GM21723 (cell line): ENCODE data around the gene SOCS6.
A peak's percentile ranks its signal among the peaks of the same experiment; 100 is the strongest.
"Not testable (repeated sequence)": the region's sequence is repeated elsewhere in the genome, so short reads cannot be mapped to it uniquely, and the experiment has no call there.

Experiments used
- ATAC-seq: cut with Tn5 transposase; IDR thresholded peaks from one replicate; pipeline ENCODE4 v1.9.1; 2021; ENCODE audit warnings: mild to moderate bottlenecking, moderate library complexity; ENCODE audit not compliant: unreplicated experiment

The SOCS6 gene

GRCh38 chr18:70354771-70355170 is 65.9 kb downstream of the SOCS6 start:
- ATAC-seq: no peak

DNA sequence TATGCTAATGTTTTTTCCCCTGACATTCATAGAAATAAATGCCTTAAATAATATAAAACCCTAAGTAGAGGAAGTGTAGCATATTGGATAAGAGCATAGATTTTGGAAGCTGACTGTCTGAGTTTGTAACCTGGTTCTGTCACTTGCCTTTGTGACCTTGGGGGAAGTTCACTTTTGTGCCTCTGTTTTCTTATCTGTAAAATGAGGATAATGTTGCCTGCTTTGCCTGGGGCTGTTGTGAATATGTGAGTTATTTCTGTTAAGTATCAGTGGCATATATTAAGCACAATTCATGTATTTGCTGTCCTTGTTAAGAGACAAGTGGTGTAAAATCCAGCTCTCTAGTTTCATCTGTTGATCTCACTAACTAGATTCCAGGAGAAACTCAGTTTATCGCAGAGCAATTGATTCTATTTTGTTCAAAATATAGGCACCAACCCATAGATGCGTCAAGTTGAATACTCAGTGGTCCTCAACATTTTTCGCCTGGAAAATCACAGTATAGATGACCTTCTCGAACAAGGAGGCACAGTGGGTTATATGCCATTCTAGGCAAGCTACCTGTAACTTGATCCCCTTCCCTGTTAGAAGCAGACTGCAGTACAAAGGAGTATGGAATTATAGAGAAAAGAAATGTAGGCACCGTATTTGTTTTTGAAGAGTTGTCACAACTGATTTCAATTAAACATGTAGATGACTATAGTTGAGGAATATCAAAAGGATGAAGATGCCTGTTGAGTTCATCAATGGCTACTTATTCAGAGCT is 67.0 kb downstream of the SOCS6 start:
- no peak for ATAC-seq

GRCh38 chr18:70358105-70358406 is 69.2 kb downstream of the SOCS6 start:
- ATAC-seq: peak; percentile 84

- ATAC-seq: no peak
These were observed 70.2 kb downstream of the SOCS6 start for GRCh38 chr18:70359071-70359470.

GRCh38 chr18:70362258-70362657 is 73.4 kb downstream of the SOCS6 start:
- no peak for ATAC-seq

DNA sequence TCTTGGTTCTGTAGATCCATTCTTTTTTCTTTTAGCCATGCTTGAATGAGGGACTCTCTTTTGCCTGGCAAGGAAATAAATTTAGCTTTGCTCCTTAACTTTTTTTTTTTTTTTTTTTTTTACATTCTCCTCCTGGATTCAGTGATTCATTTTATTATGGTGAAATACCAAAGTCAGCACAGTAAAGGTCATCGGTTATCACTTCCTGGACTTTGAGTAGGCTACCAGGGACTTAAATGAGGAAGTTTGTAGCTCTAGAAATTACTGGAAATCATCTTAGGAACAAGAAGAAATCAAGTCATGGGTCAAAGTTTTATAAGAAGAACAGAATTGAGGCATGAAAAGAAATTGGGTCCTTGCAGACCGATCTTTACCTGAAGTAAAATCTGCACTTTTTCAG is 75.0 kb downstream of the SOCS6 start:
- no peak for ATAC-seq

DNA sequence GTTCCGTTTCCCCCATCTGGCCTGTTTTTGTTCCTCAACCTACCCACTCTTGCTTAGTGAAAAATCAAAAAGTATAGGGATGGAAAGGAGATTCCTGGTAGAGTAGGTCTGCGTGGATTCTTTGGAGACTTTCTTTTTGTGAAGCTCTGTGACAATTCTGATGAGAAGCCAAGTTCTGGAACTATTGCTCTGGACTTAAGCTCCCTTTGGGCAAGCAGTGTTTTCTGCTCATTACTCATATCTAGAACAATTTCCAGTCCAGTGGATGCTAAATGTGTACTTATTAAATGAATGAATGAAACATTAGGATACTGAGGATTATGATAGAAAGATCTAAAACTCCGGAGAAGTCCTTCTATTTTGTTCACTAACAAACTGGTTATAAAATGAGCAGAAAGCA is 76.5 kb downstream of the SOCS6 start:
- no peak for ATAC-seq

DNA sequence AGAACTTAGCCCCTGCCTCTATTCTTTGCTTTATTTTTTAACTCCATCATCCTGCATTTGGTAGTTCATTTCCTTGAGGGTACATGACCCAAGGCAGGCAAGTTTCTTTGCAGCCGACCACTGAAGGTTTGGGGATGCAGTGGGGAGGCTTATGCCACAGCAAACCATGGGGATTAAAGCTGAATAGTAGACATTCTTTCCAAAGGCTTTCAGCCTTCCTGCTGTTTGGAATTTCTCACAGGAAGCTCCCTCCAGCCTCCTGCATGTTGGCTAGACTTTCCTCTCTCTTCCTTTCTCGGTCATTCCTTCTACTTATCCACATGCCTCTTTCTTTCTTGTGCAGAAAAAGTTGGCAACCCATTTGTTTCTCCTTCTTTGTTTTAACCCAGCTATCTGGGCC is 77.3 kb downstream of the SOCS6 start:
- no peak for ATAC-seq

- no peak for ATAC-seq
These were observed 77.8 kb downstream of the SOCS6 start for GRCh38 chr18:70366670-70367069.

GRCh38 chr18:70367344-70367743 is 78.5 kb downstream of the SOCS6 start:
- not testable (repeated sequence) for ATAC-seq

GRCh38 chr18:70368903-70369302 is 80.1 kb downstream of the SOCS6 start:
- no peak for ATAC-seq

GRCh38 chr18:70370762-70371733 is 82.2 kb downstream of the SOCS6 start:
- no peak for ATAC-seq

- no peak for ATAC-seq
These were observed 83.1 kb downstream of the SOCS6 start for GRCh38 chr18:70371908-70372307.

DNA sequence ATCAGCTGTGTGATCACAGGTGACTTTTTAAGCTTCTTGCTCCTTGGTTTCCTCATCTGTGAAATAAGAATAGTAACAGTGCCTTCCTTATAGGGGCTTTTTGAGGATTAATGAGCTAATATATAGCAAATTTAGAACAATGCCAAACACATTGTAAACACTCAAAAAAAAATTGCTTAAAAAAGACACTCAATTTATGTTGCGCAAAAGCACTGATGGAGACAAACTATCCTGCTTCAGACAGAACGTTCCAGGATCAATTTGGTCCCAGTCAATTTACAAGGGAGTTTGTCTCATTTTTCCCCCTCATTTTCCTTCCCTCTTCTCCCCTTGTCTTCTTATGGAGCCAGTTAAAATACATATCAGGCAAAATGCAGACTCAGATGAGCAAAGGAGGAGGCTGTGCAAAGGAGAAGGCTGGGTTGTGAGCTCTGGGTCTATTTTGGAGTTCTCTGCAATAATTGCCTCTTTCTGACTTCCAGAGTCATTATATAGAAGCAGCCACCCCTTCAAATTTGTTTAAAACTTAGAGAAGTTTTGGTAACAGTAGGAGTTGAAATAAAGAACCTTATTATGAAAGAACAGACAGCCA is 83.7 kb downstream of the SOCS6 start:
- no peak for ATAC-seq

GRCh38 chr18:70373042-70373519 is 84.2 kb downstream of the SOCS6 start:
- no peak for ATAC-seq

DNA sequence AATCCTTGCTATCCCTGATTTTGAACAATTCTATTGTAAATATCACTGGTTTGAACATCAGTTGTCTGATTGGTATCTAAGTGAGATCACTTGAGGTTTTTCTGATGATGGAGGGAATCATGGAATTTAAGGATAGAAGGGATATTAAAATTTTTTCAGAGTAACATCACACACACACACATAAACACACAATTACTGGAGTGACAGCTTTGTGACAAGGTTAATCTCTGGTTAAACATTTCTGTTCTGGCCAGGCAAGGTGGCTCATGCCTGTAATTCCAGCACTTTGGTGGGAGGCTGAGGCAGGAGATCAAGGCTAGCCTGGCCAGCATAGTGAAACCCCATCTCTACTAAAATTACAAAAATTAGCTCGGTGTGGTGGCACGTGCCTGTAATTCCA is 85.3 kb downstream of the SOCS6 start:
- no peak for ATAC-seq

- no peak for ATAC-seq
These were observed 87.5 kb downstream of the SOCS6 start for GRCh38 chr18:70376137-70376913.

- no peak for ATAC-seq
These were observed 88.0 kb downstream of the SOCS6 start for GRCh38 chr18:70376914-70377258.

- no peak for ATAC-seq
These were observed 88.5 kb downstream of the SOCS6 start for GRCh38 chr18:70377317-70377799.

GRCh38 chr18:70377857-70378701 is 89.2 kb downstream of the SOCS6 start:
- ATAC-seq: no peak
